ENCODE data around the gene FER. TPM values are rescaled to one million over a fixed set of nuclear protein-coding genes. Genes with fewer than 3 reads are reported as not detected.
"Not testable (repeated sequence)": the region's sequence is repeated elsewhere in the genome, so short reads cannot be mapped to it uniquely, and the experiment has no call there.

FER gene
- total RNA-seq, 4 donors from 2014 or later, result 16.1 to 25.7 (median 19.1) TPM

GRCh38 chr5:109022056-109022455 is 274.4 kb downstream of the FER start:
- no peak for DNase-seq (ENCODE audit: low spot score in 2 of 2)
- H3K4me3 ChIP-seq (ENCODE audit: low read depth, poor library complexity, severe bottlenecking), result no peak overlapping the region
- intact Hi-C loops (cut with DNase I; ENCODE audit: low total_unique reads), result no loop called here
- TF ChIP-seq POLR2A (IDR thresholded peaks at IDR 0.05) (no peak), CTCF (IDR thresholded peaks at IDR 0.05) (no peak)

DNA sequence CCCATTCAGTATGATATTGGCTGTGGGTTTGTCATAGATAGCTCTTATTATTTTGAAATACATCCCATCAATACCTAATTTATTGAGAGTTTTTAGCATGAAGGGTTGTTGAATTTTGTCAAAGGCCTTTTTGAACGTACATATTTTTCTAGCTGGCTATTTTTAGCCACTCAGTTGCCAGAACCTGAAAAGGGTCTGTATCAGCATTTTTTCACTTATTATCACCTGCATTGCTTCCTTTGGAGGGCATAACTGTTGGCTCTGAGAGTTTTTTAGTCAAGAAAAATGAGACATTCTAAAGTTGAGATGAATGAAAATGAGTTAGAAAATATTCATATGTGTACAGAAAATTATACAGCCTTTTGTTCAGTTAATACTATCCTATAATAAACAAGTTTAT is 278.0 kb downstream of the FER start:
- DNase-seq (ENCODE audit: low spot score in 2 of 2); H3K4me3 ChIP-seq (ENCODE audit: low read depth, poor library complexity, severe bottlenecking); intact Hi-C loops (cut with DNase I; ENCODE audit: low total_unique reads): not testable (repeated sequence)
- 0 to 62% methylated on average over 1 of the region's 1 CpG for WGBS, 2 donors

DNA sequence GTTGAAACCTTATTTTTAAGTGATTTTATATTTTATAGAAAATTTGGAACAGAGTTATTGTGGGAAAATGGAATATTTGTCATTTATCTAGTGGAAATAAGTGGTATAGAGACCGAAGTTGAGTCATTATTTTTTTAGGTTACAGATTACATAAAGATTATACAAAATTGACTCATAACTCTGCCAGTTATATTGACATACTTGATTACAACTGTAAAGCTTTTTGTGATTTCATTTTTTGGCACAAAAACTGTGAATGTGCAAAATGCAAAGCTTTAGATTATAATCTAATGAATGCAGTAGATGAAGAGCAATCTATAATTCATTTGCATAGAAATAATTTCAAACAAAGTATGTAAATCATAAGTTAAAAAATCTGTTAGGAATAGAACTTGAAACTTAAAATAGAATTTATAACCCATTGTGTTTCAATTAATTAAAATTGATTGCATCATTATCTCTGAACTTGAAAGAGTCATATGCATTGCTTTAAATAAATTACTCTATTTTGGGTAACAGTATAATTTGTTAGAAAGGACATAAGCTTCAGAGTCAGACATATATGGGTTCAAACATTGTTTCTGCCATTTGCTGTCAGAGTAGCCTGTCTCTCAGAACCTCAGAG is 280.4 kb downstream of the FER start:
- WGBS, 2 donors, result 64 to 68% methylated on average over 1 of the region's 1 CpG
- intact Hi-C loops (cut with DNase I; ENCODE audit: low total_unique reads), result no loop called here
- TF ChIP-seq CTCF (IDR thresholded peaks at IDR 0.05) (no peak), POLR2A (IDR thresholded peaks at IDR 0.05) (no peak)
- DNase-seq (ENCODE audit: low spot score in 2 of 2), result no peak
- no peak overlapping the region for H3K4me3 ChIP-seq (ENCODE audit: low read depth, poor library complexity, severe bottlenecking)

- H3K4me3 ChIP-seq (ENCODE audit: low read depth, poor library complexity, severe bottlenecking), result no peak overlapping the region
- TF ChIP-seq POLR2A (IDR thresholded peaks at IDR 0.05) (no peak), CTCF (IDR thresholded peaks at IDR 0.05) (no peak)
- no peak for DNase-seq (ENCODE audit: low spot score in 2 of 2)
- intact Hi-C loops (cut with DNase I; ENCODE audit: low total_unique reads), result no loop called here
- 87 to 95% methylated on average over 2 of the region's 2 CpGs for WGBS, 2 donors
These were observed 281.1 kb downstream of the FER start for GRCh38 chr5:109028608-109029299.

DNA sequence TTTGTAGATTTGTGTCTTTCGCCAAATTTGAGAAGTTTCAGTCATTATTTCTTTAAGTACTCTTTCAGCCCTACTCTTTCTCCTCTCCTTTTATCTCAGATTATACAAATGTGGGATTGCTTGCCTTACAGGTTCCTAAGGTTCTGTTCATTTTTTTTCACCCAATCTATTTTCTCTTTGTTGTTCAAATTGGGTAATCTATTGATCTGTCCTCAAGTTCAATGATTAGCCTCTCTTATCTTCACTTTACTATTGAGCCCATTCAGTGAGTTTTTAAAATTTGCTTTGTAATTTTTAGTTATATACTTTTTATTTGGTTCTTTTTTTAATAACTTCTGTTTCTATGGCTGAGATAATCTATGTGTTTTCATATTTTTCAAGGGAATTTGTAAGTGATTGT is 282.1 kb downstream of the FER start:
- TF ChIP-seq POLR2A (IDR thresholded peaks at IDR 0.05), result no peak
- no peak for TF ChIP-seq CTCF (IDR thresholded peaks at IDR 0.05)
- 100% methylated on average over 1 of the region's 1 CpG for WGBS, 2 donors
- no peak overlapping the region for H3K4me3 ChIP-seq (ENCODE audit: low read depth, poor library complexity, severe bottlenecking)
- intact Hi-C loops (cut with DNase I; ENCODE audit: low total_unique reads), result no loop called here
- DNase-seq (ENCODE audit: low spot score in 2 of 2), result no peak

DNA sequence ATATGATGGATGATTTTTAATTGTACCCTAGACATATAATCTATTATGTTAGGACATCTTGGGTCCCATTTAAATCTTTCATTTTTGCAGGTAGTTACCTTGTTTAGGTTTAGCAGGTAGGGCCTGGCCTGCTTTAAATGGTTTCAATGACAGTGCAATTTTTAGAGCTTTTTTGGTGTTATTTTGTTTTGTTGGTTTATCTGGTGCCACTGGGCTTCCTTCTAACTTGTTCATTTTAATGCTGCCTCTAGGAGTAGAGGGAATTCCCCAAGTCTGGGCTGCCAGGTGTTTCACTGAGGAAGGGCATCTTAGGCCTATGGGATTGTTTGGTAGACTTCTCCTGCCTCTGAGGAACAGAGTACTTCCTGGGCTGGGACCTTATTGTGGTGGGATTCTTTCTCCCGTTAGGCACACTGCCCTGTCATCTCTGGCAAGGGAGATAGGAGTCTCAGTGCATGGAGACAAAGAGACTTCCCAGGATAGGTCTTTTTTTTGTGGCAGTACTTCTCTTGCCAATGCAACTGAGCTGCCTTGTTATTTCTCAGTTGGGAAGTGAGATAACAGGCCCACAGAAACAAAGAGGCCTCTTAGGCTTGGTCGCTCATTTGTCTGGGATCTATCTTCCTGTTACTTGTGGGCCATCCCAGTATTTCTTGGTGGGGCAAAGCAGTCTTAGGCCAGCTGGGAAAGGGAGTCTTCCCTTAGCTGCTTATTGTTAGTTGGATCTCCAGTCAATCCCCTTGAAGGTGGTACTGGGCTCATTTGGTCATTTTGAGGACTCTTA is 282.9 kb downstream of the FER start:
- intact Hi-C loops (cut with DNase I; ENCODE audit: low total_unique reads), result no loop called here
- TF ChIP-seq CTCF (IDR thresholded peaks at IDR 0.05), result no peak
- WGBS, 2 donors, result 89 to 94% methylated on average over 2 of the region's 2 CpGs
- DNase-seq (ENCODE audit: low spot score in 2 of 2), result no peak
- no peak overlapping the region for H3K4me3 ChIP-seq (ENCODE audit: low read depth, poor library complexity, severe bottlenecking)
